ENCODE measurements around the gene WDR44. TPM values are rescaled to one million over a fixed set of nuclear protein-coding genes. Genes with fewer than 3 reads are reported as not detected.

Gene WDR44
- total and polyA plus RNA-seq, 2 of the 13 experiments (the other 11 are each of a cell fraction or from before 2014, with no cell fraction given): 2.2 to 4.3 TPM

- no peak for TF ChIP-seq FOXP4 (CRISPR knock-in tag; IDR thresholded peaks at IDR 0.05)
- no peak for TF ChIP-seq FOXA3 (CRISPR knock-in tag; IDR thresholded peaks at IDR 0.05)
- TF ChIP-seq BHLHE40 (IDR thresholded peaks at IDR 0.05; ENCODE audit: low read length): no peak
- TF ChIP-seq ZNF441 (CRISPR knock-in tag; IDR thresholded peaks at IDR 0.05; ENCODE audit: borderline replicate concordance): no peak
- no peak for TF ChIP-seq NPAS2 (CRISPR knock-in tag; IDR thresholded peaks at IDR 0.05; ENCODE audit: borderline replicate concordance)
- no peak for TF ChIP-seq ATF6 (CRISPR knock-in tag; conservative IDR thresholded peaks at IDR 0.05)
- TF ChIP-seq, protein P1, sequence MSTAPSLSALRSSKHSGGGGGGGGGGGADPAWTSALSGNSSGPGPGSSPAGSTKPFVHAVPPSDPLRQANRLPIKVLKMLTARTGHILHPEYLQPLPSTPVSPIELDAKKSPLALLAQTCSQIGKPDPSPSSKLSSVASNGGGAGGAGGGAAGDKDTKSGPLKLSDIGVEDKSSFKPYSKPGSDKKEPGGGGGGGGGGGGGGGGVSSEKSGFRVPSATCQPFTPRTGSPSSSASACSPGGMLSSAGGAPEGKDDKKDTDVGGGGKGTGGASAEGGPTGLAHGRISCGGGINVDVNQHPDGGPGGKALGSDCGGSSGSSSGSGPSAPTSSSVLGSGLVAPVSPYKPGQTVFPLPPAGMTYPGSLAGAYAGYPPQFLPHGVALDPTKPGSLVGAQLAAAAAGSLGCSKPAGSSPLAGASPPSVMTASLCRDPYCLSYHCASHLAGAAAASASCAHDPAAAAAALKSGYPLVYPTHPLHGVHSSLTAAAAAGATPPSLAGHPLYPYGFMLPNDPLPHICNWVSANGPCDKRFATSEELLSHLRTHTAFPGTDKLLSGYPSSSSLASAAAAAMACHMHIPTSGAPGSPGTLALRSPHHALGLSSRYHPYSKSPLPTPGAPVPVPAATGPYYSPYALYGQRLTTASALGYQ (CRISPR knock-in tag; IDR thresholded peaks at IDR 0.05): no peak
- no peak for TF ChIP-seq MIXL1 (CRISPR knock-in tag; IDR thresholded peaks at IDR 0.05)
- TF ChIP-seq CHD2 (IDR thresholded peaks at IDR 0.05; ENCODE audit: low read depth, low read length): peak; percentile 93
- TF ChIP-seq SRSF9 (IDR thresholded peaks at IDR 0.05; ENCODE audit: borderline replicate concordance, insufficient read depth, low read depth, low read length, poor library complexity, severe bottlenecking): no peak
- TF ChIP-seq ZBTB1 (CRISPR knock-in tag; IDR thresholded peaks at IDR 0.05; ENCODE audit: borderline replicate concordance): no peak
- TF ChIP-seq MZF1 (CRISPR knock-in tag; IDR thresholded peaks at IDR 0.05; ENCODE audit: borderline replicate concordance): no peak
- no peak for TF ChIP-seq TARDBP (CRISPR knock-in tag; IDR thresholded peaks at IDR 0.05)
- TF ChIP-seq GPN1 (CRISPR knock-in tag; IDR thresholded peaks at IDR 0.05; ENCODE audit: borderline replicate concordance): no peak
- no peak for TF ChIP-seq THYN1 (CRISPR knock-in tag; IDR thresholded peaks at IDR 0.05; ENCODE audit: borderline replicate concordance, low read depth)
- peak; percentile 19; the same call in 1 of the 2 replicates for TF ChIP-seq HDAC1 (CRISPR knock-in tag; IDR thresholded peaks at IDR 0.05)
- no peak for TF ChIP-seq GFI1 (CRISPR knock-in tag; IDR thresholded peaks at IDR 0.05; ENCODE audit: borderline replicate concordance)
- TF ChIP-seq ARHGAP35 (CRISPR knock-in tag; IDR thresholded peaks at IDR 0.05; ENCODE audit: borderline replicate concordance): no peak
- TF ChIP-seq IKZF4 (CRISPR knock-in tag; IDR thresholded peaks at IDR 0.05; ENCODE audit: borderline replicate concordance, low read depth, not compliant biosample characterization): no peak
- no peak for TF ChIP-seq FOXO1 (CRISPR knock-in tag; IDR thresholded peaks at IDR 0.05)
- no peak for TF ChIP-seq ZSCAN5A (CRISPR knock-in tag; IDR thresholded peaks at IDR 0.05; ENCODE audit: borderline replicate concordance)
- TF ChIP-seq, protein P2, sequence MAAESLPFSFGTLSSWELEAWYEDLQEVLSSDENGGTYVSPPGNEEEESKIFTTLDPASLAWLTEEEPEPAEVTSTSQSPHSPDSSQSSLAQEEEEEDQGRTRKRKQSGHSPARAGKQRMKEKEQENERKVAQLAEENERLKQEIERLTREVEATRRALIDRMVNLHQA (CRISPR knock-in tag; IDR thresholded peaks at IDR 0.05): no peak
Observed at GRCh38 chrX:118345464-118346257, at the start of gene WDR44 (continued).

Data from HepG2 (cell line).